C4-2B (cell line): ENCODE measurements around the gene TRIM32.

ENCODE experiments used
- CTCF ChIP-seq: fragments of 450-650 bp; conservative IDR thresholded peaks from 2 replicates; pipeline ENCODE4 v1.5.1; 2017; ENCODE audit warnings: mild to moderate bottlenecking
- ZFX ChIP-seq: fragments of 450-650 bp; IDR thresholded peaks from 2 replicates; pipeline ENCODE4 v1.6.1; 2017

- TF ChIP-seq CTCF (no peak), ZFX (no peak)
Measured at GRCh38 chr9:116705531-116705930, 18.4 kb downstream of the TRIM32 start.
